HG02970 (cell line): ENCODE results near the gene CACNA1I.

Experiments
- ATAC-seq: cut with Tn5 transposase; IDR thresholded peaks from one replicate; pipeline ENCODE4 v1.9.1; 2021; ENCODE audit warnings: mild to moderate bottlenecking, moderate library complexity, moderate number of reproducible peaks; ENCODE audit not compliant: unreplicated experiment, low FRiP score

The CACNA1I gene

GRCh38 chr22:39621826-39622225, 51.3 kb downstream of the CACNA1I start:
- ATAC-seq: no peak

DNA sequence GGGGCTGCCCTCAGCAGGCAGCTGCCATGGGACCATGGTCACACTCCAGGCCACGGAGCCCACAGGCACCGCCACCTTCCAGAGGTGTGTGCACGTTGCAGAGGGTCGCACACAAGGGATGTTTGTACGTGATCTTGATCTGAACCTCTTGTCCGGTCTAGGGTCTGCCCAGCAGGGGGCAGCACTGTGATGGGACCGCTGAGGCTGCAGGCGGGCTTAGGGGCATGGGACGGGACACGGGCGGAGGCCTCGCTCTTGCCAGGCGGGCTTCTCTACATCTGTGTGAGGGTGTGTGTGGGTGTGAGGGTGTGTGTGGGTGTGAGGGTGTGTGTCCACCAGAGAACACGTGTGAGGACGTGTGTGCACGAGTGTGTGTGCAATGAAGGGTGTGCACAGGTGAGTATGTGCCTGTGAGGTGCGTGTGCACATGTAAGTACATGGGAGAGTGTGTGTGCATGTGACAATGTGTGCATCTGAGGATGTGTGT, 52.4 kb downstream of the CACNA1I start:
- no peak for ATAC-seq

- ATAC-seq: no peak
Observed at GRCh38 chr22:39623603-39624500, 53.3 kb downstream of the CACNA1I start.

- no peak for ATAC-seq
Observed at GRCh38 chr22:39624501-39624821, 53.9 kb downstream of the CACNA1I start.

- ATAC-seq: no peak
Observed at GRCh38 chr22:39625569-39626537, 55.3 kb downstream of the CACNA1I start.

DNA sequence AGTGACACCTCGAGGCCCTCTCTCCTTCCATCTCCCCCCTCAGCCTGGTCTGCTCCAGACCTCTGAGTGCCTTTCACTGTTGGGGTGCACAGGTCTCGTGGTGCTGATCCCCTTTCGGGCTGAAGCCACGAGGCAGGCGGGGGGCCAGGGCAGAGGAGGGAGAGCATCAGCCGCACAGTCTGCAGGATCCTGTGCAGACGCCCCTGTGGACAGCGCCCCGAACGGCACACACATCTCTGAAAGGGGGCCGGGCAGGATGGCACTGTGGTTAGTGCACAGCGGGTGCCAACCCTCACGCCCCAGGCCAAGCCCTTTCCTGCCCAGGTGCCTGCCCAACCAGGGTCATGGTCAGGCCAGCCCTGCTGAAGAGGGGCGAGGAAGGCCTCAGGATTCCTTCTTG, 56.7 kb downstream of the CACNA1I start:
- no peak for ATAC-seq

DNA sequence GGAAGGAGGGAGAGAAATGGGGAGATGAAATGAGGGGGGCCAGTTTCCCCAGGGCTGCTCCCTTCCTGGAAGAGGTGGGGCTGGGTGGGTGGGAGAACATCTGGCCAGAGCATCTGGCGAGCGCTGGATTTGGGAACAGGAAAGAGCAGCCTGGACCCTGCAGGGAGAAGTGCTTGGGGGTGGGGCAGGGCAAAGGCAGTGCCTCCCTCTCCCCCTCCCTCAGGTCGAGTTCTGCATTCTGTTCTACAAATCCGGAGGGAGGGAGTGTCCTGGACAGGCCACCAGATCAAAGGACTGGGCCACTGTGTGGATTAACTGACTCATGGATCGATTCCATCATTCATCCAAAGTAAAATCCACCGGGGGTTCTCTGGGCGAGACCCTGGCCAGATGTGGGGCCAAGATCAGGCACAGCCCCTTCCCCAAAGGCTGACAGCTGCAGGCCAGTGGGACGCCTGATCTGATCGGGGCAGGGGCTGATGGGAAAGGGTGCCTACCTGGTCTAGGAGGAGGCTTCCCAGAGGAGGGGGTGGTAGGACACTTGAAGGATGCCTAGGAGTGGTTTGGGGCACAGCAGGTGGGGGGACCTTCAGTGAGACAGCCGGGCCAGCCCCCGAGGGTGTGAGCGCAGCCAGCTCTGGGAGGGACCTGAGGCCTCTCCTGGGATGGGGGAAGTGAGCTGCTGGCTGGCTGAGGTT, 57.5 kb downstream of the CACNA1I start:
- no peak for ATAC-seq

DNA sequence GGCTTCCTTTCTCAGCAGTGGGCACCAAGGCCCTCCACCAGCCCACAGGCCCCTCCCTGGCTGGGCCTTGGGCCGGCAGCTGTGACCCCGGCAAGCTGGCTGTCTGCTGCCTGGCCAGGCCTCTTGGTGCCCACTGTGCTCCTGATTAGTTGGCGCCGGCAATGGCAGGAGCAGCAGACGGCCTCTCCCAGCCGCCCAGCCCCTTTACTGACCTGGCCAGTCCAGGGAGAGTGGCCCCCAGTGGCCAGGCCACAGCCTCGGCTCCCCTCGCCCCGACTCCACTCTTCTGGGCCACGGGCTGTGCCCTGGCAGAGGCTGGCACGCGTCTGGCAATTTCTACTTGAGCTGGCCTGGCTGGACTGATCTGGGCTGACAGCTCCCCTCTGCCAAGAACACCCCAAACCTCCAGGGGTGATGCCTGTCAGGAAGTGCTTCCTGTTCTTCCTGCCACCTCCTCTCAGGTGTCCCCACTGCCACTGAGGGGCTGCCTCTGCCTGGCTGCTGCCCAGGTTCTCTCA, 58.1 kb downstream of the CACNA1I start:
- ATAC-seq: no peak

DNA sequence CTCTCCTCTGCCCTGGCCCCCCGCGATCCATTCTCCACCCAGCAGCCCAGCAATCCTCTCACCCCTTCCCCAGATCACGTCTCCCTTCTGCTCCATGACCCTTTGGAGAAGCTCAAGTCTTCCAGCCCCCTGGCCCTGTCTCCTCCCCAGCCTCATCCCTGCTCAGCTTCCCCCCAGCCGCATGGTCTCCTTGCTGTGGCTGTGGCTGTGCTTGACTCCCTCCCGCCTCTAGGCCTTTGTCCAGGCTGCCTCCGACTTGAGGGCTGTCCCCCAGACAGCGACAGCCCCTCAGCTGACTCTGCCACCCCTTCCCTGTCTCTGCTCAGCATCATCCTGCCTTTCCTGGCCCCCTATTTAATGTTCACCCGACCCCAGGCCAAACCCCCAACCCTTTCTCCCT, 59.3 kb downstream of the CACNA1I start:
- ATAC-seq: no peak

- ATAC-seq: no peak
Observed at GRCh38 chr22:39630721-39631120, 60.2 kb downstream of the CACNA1I start.

DNA sequence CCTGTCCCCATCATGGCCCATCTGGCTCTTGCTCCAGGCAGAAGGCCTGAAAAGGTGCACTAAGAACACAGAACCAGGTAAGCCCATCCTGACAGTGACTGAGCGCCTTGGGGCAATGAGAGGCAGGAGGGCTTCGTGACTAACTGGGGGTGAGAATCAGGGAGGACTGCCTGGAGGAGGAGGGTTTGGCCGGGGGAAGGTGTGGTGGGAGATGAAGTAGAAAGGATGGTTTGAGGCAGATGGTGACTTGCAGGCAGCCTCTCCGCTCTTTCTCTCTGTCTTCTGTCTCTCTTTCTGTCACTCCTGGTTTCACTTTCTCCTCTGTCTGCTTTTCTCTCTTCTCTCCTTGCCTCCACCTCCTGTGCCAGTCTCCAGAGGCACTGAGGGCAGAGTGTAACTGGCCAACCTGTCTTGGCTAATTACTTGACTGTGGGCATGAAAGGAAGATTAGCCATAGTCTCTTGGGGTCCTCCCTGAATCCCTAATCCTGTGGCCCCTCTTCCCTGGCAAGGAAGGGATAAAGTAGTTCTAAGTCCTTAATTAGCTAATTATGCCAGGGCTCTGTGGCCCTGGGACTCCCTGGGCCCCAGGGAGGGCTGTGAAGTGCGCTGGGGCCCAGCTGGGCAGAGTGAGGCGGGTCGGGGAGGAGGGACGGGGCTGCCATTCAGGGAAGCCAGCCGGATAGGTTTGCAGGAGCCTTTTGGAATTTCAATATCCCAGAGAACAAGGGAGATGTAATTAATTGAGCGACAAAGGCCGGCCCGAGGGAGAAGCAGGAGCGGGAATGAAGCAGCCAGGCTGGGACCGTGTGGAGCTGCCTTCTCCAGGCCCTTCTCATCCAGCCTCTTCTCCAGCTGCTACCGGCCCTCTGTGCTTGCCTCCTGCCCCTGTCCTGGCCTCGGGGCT, 61.1 kb downstream of the CACNA1I start:
- no peak for ATAC-seq

DNA sequence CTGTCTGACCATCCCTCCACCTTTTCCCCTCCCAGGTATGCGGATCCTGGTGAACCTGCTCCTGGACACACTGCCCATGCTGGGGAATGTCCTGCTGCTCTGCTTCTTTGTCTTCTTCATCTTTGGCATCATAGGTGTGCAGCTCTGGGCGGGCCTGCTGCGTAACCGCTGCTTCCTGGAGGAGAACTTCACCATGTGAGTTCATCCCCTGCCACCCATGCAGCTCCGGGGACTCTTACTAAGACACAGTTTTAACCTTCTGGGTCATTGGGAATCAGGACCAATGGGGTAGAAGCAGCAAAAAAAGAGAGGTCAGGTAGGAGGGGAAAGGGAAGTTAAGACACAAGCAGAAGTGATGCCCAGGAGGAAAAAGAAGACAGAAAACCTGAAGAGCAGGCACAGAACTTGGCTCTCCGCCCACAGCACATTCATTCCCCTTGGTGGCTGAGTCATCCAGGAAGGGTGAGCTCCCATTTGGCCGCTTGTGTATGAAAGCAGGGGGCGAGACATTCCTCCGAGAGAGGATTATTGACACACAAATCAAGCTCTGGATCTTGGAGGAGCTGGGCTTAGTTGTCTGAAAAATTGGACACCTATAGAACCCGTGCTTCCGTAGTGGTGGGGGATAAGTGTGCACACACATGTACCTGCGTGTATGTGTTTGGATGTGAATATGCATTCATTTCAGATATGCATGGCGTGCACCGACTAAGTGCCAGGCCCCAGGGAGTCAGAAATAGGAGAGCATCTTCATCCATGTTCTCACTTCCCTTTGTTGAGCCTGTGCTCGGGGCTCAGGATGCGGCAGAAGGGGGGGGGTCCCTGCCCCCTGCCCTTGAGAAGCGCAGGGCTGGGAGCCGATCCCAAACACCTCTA, 64.2 kb downstream of the CACNA1I start:
- no peak for ATAC-seq

- ATAC-seq: no peak
Observed at GRCh38 chr22:39635719-39636118, 65.2 kb downstream of the CACNA1I start.

- no peak for ATAC-seq
Observed at GRCh38 chr22:39638958-39639357, 68.4 kb downstream of the CACNA1I start.

DNA sequence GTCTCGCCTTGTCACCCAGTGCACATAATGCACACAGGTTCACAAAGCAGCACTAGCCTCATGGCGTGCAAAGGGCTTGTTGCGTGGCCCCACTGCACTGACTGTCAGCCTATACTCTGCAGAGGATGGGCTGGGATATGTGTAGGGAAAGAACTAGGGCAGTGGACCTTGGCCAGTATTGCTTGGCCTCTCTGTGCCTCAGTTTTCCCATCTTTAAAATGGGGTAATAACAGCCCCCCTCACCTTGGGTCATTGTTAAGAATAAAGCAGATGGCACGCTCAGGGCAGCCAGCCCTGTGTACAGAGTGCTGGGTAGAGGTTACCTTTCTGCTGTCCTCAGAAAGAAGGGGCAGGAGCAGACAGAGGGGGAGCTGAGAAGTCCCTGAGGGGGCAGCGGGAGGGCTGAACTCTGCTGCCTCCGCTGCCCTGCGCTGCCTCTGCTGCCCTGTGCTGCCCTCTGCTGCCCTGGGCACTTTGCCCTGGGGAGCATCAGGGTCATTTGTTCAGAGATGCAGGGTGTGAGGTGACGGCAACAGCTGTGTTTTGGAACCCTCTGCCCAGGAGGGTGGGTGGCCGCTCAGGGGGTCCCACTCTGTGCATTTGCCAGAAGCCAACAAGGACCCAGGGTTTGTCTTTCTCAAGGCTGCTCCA, 71.2 kb downstream of the CACNA1I start:
- ATAC-seq: no peak

DNA sequence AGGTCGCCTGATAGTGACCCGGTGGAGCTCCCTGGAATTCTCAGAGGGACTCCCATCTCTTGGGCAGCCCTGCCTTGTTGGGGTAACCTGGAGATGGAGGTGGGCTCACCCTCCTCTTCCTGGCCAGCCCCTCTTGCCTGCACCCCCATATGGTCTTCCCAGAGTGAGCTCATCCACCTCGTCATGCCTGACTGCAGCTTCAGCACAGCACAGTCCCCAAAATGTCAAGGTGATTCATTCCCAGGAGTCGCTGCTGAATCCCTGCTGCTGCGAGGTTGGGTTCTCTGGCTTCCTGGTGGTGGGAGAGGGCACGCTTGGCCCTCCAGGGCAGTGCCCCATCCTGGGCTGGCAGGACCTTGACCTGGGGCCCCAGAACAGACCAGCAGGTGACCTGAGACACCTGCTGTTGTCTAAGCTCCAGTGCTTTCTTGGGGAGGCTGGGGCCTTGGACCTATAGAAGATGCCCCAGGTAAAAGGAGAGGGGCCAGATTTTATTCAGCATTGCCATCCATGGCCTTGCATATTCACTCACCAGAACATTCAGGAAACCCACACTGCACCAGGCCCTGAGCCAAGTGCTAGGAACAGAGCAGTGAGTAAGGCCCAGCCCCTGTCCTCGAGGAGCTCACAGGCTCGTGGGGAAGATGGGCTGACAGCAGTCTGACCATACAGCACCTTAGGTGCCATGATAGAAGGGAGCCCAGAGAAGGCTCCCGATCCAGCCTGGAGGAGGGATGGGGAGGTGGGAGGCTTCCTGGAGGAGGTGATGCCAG, 72.9 kb downstream of the CACNA1I start:
- ATAC-seq: no peak

- no peak for ATAC-seq
Observed at GRCh38 chr22:39645532-39645931, 75.0 kb downstream of the CACNA1I start.
